NT2/D1 (cell line): ENCODE data around the gene ARSG.

Source experiments
- SUZ12 ChIP-seq: IDR thresholded peaks from 2 replicates; pipeline ENCODE4 v1.6.1; 2011; ENCODE audit not compliant: insufficient read length, insufficient read depth; ENCODE audit errors: extremely low read depth
- YY1 ChIP-seq: IDR thresholded peaks from 2 replicates; pipeline ENCODE4 v1.6.1; 2011; ENCODE audit not compliant: insufficient read length, insufficient read depth

GRCh38 chr17:68343976-68344375 is 52.7 kb downstream of the ARSG start:
- TF ChIP-seq YY1, result no peak
- no peak for TF ChIP-seq SUZ12
